Peyer's patch (tissue), 4 donors: ENCODE results near the gene SAMD4B.

Source experiments
- POLR2A ChIP-seq, 2 donors: fragments of 450-650 bp; IDR thresholded peaks; one replicate each; pipeline ENCODE4 v1.5.1; 2017; ENCODE audit warnings: antibody characterized with exemption in 2 of 2, mild to moderate bottlenecking in 2 of 2, moderate library complexity in 2 of 2
- TF ChIP-seq, protein P1 (sequence below), 6 experiments: fragments of 450-650 bp in 4 of 6; fragments of 200-600 bp in 2 of 6; sonication (generic) in 1 of 6; IDR thresholded peaks; one replicate each; pipeline ENCODE4 v1.5.1; 2017 to 2019; ENCODE audit warnings: antibody characterized with exemption in 6 of 6, mild to moderate bottlenecking in 3 of 6, moderate library complexity in 1 of 6

DNA sequence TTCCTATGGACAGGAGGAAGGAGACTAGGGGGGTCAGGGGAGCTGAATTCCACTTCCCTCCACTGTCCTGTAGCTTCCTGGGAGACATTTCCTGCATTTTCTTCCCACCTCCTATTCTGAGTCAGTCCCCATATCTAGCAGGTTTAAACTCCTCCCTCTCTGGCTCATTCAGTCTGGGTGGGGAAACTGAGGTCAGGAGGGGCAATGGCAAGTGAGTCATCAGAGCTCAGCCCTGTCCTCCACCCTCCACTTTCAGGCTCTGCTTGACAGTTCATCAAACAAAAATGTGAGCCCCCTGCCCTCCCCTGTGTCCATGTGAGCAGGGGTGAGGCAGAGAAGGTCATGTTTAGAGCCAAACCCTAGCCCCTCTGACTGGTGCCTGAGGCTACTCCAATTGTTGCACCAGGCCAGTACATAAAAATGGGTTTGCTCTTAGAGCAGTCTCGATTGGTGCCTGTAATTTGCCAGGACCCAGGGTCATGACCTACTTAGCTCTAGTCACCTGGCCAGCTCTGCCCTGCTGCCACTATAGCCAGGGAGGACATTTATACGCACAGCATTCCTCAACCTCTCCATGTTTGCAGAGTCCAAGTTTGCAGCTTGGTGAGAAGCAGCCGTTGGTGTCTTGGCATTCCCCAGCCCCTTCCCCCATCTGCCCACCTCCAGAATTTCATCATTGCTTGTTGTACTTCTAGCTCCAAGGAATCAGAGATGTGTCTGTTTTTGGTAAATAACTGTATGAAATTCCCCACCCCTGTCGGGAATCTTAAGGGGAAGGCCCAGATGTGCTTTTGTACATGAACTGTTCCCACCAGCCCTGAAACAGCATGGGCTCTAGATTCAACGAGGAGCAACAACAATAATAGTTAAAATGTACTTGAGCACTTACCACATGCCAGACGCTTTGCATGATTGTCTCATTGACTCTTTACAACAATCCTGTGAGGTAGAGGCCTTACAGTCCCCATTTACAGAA lies 20.7 kb downstream of the SAMD4B start:
- TF ChIP-seq POLR2A (IDR thresholded peaks at IDR 0.05): no peak
- TF ChIP-seq, protein P1, sequence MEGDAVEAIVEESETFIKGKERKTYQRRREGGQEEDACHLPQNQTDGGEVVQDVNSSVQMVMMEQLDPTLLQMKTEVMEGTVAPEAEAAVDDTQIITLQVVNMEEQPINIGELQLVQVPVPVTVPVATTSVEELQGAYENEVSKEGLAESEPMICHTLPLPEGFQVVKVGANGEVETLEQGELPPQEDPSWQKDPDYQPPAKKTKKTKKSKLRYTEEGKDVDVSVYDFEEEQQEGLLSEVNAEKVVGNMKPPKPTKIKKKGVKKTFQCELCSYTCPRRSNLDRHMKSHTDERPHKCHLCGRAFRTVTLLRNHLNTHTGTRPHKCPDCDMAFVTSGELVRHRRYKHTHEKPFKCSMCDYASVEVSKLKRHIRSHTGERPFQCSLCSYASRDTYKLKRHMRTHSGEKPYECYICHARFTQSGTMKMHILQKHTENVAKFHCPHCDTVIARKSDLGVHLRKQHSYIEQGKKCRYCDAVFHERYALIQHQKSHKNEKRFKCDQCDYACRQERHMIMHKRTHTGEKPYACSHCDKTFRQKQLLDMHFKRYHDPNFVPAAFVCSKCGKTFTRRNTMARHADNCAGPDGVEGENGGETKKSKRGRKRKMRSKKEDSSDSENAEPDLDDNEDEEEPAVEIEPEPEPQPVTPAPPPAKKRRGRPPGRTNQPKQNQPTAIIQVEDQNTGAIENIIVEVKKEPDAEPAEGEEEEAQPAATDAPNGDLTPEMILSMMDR (IDR thresholded peaks at IDR 0.05): no peak
